RCC 7860 (cell line): Measurements from ENCODE around the gene MRGPRX1.
"Not testable (repeated sequence)": the region's sequence is repeated elsewhere in the genome, so short reads cannot be mapped to it uniquely, and the experiment has no call there.

ENCODE experiments used
- DNase-seq: peaks from one replicate; pipeline ENCODE4 v3.0.0-alpha.2; 2015; ENCODE audit warnings: low spot score
- FAIRE-seq: peaks from 2 replicates; lab custom pipeline; 2012; peaks lifted over from hg19 to GRCh38; lab: Jason Lieb, UNC

MRGPRX1 gene

DNA sequence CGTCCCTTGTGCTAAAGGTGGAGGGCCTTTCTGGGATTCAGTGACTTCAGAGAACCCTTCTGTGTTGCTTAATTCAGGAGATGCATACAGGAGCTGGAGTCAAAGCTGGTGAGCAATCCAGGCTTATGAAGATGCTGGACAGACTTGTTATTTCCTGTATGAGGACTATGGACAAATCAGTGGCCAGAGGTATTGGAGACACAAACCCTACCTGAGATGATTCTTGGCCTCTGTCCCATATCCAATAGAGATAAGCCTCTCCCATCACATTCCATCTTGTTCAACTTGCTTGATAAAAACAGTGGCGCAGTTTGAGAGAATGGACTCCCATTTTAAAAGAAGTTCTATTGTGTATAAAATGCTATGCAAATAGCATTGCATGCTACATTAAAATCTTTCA lies at the start of gene MRGPRX1:
MRGPRX1 (minus strand) TSS at position 101 of the 400 bp plus-strand sequence. CDS start 4,630 bp downstream, outside the sequence.
- FAIRE-seq (no peak), DNase-seq (no peak)

- FAIRE-seq (peak; percentile 88), DNase-seq (peak; percentile 80)
Measured at GRCh38 chr11:18987454-18988231, 48.4 kb upstream of the MRGPRX1 start.

GRCh38 chr11:18986744-18987143 lies 47.5 kb upstream of the MRGPRX1 start:
- FAIRE-seq: no peak
- DNase-seq: no peak

- FAIRE-seq (no peak), DNase-seq (no peak)
Measured at GRCh38 chr11:18981897-18982296, 42.7 kb upstream of the MRGPRX1 start.

- DNase-seq (no peak), FAIRE-seq (no peak)
Measured at GRCh38 chr11:18974192-18974591, 35.0 kb upstream of the MRGPRX1 start.

DNA sequence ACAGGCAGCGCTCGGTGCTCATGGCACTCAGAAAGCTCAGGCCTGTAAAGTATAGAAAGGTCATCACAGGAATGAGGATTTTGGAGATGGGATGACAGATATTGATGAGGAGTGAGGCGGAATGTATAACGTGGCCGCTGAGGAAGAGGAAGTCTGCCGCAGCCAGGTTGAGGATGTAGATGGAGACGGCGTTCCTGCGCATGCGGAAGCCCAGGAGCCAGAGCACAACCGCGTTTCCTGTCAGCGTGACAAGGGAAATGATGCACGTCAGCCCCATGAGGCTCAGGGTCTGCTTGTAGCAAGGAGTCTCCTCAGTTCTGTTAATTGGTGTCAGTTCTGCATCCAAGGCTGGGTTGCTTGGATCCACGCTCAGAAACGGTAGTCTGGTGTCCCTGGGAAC lies 33.1 kb upstream of the MRGPRX1 start:
- FAIRE-seq: no peak
- DNase-seq: no peak

DNA sequence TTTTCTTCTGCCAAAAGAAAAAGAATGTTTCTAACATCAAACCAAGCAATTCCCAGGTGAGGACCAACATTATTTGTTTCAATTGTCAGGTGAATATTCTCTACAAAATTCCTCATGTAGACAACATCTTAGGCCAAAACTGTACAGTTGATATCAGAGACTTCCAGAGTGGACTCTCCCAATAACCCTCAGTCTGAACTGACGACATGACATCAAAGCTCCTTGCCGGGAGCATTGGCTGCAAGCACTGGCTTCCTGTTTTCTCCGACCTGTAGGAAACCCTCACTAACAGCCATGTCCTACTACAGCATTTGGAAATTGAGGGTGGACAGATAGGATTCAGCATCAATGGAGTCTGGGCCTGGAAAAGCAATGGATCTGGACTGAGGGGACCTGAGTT lies 30.5 kb upstream of the MRGPRX1 start:
- DNase-seq (no peak), FAIRE-seq (no peak)

DNA sequence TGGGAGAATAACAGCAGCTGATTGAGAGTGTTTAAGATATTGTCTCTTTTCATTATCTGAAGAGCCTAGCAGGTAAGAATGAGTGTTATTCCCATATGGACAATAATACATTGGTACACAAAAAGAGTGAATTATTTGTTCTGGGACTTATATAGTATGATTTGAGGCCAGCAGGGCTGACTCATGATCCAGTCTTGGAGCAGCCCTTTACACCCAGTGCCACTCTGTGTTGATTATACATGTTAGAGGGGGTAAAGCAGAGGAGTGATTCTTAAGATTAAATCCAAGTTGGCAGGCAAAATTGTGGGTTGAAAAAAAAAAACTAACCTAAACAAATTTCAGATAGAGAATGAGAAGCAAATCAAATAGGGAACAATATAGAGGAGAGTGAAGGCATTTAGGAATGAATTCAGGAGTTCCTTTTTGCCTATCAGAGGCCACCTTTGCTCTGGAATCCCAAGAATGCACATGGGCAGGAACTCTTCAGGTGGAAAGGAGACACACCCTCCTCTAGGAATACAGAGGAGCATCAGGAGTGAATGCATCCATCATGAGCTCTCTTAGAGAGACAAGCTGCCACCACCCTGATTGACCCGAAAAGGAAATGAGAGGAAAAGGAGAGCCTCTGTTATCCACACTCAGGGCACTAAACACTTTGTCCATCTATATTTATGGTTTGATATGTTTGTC lies 19.2 kb upstream of the MRGPRX1 start:
- no peak for FAIRE-seq
- no peak for DNase-seq

GRCh38 chr11:18956630-18957029 lies 17.4 kb upstream of the MRGPRX1 start:
- FAIRE-seq: no peak
- no peak for DNase-seq

GRCh38 chr11:18936002-18936673 lies 3.1 kb downstream of the MRGPRX1 start:
- DNase-seq: no peak
- no peak for FAIRE-seq

- DNase-seq (no peak), FAIRE-seq (no peak)
Measured at GRCh38 chr11:18934195-18934814, 4.9 kb downstream of the MRGPRX1 start.

DNA sequence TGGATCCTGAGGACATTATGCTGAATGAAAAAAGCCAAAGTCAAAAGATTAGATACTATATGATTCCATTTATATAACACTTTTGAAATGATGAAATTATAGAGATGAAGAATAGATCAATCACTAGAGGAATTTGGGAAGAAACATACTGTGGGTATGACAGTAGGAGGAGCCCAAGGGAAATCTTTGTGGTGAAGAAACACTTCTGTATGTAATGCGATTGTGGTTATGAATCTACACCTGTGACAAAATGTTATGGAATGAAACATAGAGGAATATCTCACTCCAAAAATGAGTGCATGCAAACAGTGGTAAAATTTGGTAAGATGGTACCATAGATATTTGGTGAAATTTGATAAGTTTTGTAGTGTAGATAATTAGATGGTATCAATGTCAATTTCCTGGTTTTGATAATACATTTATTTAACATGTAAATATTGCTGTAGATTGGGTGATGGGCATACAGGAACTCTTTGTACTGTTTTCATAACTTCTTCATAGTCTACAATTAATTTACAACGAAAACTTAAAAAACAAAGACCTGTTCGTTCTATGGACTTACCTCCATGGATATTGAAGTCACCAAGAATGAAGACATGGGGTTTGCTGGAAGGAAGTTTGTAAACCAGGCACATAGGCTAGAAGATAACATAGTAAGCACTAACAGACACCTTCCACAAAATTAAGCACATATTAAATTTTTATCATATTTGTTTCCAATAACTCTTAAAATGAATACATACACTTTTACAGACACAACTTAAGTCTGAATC lies 11.5 kb downstream of the MRGPRX1 start:
- no peak for FAIRE-seq

GRCh38 chr11:18925426-18925825 lies 13.8 kb downstream of the MRGPRX1 start:
- DNase-seq, FAIRE-seq: not testable (repeated sequence)

More for the DNA sequence above, 11.5 kb downstream of the MRGPRX1 start:
- no peak for DNase-seq

DNA sequence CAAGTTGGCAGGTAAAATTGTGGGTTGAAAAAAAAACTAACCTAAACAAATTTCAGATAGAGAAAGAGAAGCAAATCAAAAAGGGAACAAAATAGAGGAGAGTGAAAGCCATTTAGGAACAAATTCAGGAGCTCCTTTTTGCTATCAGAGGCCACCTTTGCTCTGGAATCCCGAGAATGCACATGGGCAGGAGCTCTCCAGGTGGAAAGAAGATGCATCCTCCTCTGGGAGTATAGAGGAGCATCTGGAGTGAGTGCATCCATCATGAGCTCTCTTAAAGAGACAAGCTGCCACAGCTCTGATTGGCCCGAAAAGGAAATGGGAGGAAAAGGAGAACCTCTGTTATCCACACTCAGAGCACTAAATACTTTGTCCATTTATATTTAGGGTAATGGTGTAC lies 26.3 kb downstream of the MRGPRX1 start:
- no peak for FAIRE-seq

GRCh38 chr11:18907391-18907790 lies 31.8 kb downstream of the MRGPRX1 start:
- DNase-seq: no peak
- FAIRE-seq: no peak

More for the DNA sequence above, 26.3 kb downstream of the MRGPRX1 start:
- DNase-seq: no peak

- DNase-seq, FAIRE-seq: not testable (repeated sequence)
Measured at GRCh38 chr11:18900637-18901036, 38.6 kb downstream of the MRGPRX1 start.

DNA sequence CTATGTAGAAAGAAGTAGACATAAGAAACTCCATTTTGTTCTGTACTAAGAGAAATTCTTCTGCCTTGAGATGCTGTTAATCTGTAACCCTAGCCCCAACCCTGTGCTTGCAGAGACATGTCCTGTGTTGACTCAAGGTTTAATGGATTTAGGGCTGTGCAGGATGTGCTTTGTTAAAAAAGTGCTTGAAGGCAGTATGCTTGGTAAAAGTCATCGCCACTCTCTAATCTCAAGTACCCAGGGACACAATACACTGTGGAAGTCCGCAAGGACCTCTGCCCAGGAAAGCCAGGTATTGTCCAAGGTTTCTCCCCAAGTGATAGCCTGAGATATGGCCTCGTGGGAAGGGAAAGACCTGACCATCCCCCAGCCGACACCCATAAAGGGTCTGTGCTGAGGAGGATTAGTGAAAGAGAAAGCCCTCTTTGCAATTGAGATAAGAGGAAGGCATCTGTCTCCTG lies 39.0 kb downstream of the MRGPRX1 start:
- not testable (repeated sequence) for FAIRE-seq, DNase-seq

DNA sequence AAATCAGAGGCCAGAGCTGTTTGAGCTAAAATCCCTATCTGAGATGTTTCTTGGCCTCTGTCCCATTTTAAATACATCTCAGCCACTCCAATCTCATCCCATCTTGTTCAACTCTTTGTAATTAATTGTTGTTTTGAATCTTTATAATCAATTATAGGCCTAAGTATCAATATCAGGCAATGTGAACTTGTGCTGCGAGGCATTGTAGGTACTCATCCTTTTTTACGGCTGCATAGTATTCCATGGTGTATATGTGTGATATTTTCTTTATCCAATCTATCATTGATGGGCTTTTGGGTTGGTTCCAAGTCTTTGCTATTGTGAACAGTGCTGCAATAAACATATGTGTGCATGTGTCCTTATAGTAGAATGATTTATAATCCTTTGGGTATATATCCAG lies 47.5 kb downstream of the MRGPRX1 start:
- not testable (repeated sequence) for DNase-seq, FAIRE-seq

DNA sequence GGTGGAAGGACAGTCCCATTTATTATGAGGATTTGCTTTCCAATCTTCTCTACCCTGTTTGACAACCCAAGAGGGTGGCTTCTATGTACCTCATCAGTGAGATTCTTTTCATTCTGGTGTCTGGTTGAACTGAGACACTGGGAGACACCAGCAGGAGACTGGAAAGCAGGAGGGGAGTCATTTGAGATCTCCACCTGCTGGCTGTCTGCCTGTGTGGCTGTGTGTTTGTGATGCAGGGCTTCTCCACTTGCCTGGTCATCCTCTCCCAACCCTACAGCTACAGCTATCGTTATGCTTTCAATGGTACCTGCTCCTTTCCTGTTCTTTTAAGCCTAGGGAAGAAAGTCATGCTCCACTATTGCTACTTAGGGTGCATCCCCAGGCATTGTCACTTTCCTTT lies 48.6 kb downstream of the MRGPRX1 start:
- FAIRE-seq (no peak), DNase-seq (no peak)
